GM19467 (cell line): ENCODE measurements around the gene PRKAR2B.

Experiments used
- ATAC-seq: cut with Tn5 transposase; IDR thresholded peaks from one replicate; pipeline ENCODE4 v1.9.1; 2021; ENCODE audit warnings: mild to moderate bottlenecking, moderate library complexity; ENCODE audit not compliant: unreplicated experiment

Gene PRKAR2B

GRCh38 chr7:107173691-107174406 lies 129.3 kb downstream of the PRKAR2B start:
- ATAC-seq: peak; percentile 46

GRCh38 chr7:107179326-107180164 lies 135.0 kb downstream of the PRKAR2B start:
- ATAC-seq: no peak

GRCh38 chr7:107180378-107180777 lies 135.9 kb downstream of the PRKAR2B start:
- ATAC-seq: no peak

- ATAC-seq: no peak
These were observed 136.7 kb downstream of the PRKAR2B start for GRCh38 chr7:107181172-107181571.

- ATAC-seq: no peak
These were observed 141.2 kb downstream of the PRKAR2B start for GRCh38 chr7:107185716-107186115.

GRCh38 chr7:107186240-107186639 lies 141.7 kb downstream of the PRKAR2B start:
- no peak for ATAC-seq

DNA sequence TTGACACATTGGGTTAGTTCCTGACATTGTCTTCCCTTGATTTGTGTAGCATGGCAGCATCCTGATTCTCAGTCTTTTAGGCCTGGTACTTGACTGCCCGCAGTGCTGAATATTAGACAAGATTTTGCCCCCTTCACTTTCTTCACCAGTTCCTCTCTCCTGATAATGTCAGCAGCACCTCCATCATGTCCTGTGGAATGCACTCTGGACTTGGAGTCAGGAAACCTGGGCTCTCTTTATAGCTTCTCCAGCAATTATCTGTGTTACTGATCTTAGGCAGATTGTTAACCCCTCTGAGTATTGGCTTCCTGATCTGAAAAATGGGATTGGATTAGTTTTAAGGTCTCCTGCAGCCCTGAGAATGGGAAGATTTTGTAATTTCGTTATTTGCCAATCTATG lies 143.3 kb downstream of the PRKAR2B start:
- no peak for ATAC-seq

DNA sequence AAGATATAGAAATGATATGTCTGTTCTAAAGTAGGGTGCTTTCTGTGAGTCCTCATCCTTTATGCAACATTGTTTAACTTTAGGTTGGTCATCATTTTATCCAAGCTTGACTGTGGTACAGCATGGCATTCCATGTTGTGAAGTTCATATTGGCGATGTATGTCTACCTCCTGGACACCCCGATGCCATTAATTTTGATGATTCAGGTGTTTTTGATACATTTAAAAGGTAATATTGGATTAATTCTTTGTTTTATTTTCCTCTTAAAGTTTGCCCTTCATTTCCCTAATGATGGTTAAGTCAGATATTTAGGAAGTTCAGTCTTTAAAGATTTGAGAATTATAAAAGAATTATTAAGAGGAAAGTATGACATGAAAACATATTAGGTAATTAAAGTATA lies 145.6 kb downstream of the PRKAR2B start:
- no peak for ATAC-seq

GRCh38 chr7:107194052-107194451 lies 149.5 kb downstream of the PRKAR2B start:
- ATAC-seq: no peak

DNA sequence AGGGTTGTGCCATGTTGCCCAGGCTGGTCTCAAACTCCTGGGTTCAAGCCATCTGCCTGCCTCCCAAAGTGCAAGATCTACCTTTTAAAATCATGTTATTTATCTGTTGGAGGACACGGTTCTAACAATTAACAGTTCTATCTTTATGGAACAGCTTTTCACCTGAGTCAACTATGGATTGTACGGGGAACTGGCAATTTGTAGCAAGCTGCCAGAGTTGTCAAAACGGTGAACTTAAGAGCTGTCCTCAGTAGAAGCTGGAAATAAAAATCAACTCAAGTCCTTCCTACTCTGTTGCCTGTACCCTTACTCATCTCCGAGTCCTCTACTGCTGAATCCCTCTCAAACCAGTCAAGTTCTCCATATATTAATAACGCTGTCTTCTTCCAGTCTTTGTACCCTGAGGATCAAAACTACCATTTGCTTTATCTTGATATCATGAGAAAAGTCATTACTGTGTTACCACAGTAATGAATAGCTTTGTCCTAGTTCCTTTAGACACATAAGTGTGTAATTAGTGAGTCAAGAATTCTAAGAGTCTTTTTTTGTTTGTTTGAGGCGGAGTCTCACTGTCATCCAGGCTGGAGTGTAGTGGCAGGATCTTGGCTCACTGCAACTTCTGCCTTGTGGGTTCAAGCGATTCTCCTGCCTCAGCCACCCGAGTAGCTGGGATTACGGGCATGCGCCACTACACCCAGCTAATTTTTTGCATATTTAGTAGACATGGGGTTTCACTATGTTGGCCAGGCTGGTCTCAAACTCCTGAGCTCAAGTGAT lies 152.5 kb downstream of the PRKAR2B start:
- no peak for ATAC-seq

DNA sequence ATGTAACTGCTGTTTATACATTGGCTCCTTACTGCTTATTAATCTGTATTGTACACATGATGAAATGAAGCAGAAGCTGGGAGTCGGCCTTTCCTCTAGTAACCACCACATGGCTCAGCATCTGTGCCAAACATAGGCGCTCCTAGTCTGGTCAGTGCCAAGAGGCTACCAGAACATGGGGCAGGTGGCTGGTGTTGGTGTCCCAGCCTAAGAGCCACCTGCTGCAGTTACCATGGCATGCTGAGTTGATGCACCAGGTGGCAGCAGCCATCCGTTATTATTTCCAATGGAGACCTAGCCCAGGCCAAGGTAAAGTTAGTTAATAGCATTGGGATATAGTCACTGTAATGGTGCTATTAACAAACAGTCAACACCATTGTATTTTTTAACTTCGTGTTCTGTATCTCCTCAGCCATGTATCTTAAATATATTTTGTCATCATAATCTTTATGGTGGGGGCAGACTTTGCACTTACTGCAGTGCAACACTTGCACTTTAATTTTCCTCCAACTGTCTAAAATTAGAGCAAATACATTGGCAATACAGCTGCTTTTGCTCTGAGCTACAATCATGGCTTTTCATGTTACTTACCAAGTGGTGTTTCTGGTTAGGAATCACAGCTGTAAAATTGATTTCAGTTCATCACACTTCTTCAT lies 157.4 kb downstream of the PRKAR2B start:
- peak; percentile 48 for ATAC-seq

DNA sequence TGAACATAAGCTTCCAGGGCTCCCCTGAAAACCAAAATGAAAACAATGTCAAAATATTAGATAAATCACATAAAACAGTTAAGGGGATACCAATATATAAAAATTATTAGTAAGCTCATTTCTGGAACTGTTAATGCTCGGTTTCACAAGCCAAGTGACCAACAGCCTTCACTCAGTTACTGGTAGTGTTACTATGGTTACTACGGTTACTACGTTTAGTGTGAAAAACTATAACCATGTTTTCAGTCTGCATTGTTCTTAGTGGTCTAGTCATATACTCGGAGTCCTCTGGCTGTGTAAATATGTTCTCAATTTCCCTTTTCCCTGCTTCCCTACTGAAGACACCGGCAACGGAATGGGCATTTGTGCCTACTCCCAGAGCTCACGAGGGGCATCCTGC lies 159.1 kb downstream of the PRKAR2B start:
- ATAC-seq: no peak

DNA sequence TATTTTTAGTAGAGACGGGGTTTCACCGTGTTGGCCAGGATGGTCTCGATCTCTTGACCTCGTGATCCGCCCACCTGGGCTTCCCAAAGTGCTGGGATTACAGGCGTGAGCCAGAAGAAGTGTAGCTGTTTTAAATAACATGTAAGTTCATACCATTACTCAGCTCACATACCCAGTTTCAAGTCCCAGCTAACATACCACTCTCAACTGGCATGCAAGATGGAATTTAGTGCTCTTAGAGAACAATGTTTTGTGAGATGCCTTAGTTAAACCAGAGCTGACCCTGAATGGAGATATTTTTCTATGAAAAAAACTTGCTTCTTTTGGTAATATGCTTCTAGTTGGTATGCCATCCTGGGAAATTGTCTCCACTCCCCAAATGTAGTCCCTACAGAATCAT lies 161.6 kb downstream of the PRKAR2B start:
- ATAC-seq: no peak

DNA sequence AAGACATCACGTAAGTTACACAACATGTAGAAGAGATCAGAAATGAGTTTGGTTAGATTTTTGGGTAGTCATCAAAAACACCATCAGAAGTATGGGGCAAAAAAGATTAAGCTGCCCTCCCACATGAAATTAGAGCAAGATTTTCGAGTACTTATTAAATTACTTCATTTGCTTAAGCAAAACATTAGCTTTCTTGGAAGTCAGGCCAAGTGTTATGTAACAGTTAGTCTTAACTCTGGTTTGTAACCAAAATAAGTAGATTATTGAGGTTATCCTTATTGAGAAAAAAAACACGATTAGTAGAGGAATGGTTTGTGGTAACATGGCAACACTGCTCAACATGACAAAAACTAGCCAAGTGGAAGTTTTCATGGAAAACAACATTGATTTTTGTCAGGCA lies 162.2 kb downstream of the PRKAR2B start:
- no peak for ATAC-seq

- no peak for ATAC-seq
These were observed 163.0 kb downstream of the PRKAR2B start for GRCh38 chr7:107207459-107207858.

GRCh38 chr7:107208024-107208521 lies 163.6 kb downstream of the PRKAR2B start:
- ATAC-seq: no peak

DNA sequence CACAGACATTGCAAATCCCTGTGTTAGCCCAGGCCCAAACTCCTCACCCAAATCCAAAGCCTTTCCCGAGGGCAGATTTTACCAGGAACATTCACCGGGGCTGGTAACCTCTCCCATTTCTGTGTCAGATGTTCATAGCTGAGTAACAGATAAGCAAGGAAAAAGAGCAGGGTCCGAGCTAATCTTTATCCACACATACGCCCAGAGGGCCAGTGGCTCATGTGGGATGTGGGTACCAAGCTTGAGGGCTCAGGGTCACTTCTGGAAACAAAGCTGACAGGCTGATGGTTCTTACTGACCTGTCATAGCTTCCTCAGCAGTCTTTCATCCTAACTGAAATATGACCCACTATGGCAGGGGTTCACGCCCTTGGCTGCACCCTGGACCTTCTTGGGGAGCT lies 164.1 kb downstream of the PRKAR2B start:
- no peak for ATAC-seq

GRCh38 chr7:107209565-107209964 lies 165.1 kb downstream of the PRKAR2B start:
- no peak for ATAC-seq

- ATAC-seq: no peak
These were observed 165.9 kb downstream of the PRKAR2B start for GRCh38 chr7:107210400-107210799.
